ENCODE data around the gene KCNB1. TPM values are rescaled to one million over a fixed set of nuclear protein-coding genes. Genes with fewer than 3 reads are reported as not detected.

Gene KCNB1
- polyA plus RNA-seq, 3 donors from 2014 or later = not detected

- peaks cover 0 to 4% (median 0%) of the 10 kb centered on the region in 3 donors for H3K36me3 Mint-ChIP-seq
- DNase-seq = no peak
- no peaks in the 10 kb centered on the region for H3K4me1 Mint-ChIP-seq
- peaks cover 0 to 3% (median under 1%) of the 10 kb centered on the region in 3 donors for H3K27me3 Mint-ChIP-seq (ENCODE audit: low read depth in 3 of 3)
- H3K9me3 Mint-ChIP-seq = no peaks in the 10 kb centered on the region
- no peak overlapping the region for H3K4me3 Mint-ChIP-seq
- H3K27ac Mint-ChIP-seq = no peak overlapping the region
These were observed 82.1 kb downstream of the KCNB1 start for GRCh38 chr20:49400410-49400809.

GRCh38 chr20:49399329-49399728 is 83.1 kb downstream of the KCNB1 start:
- Mint-ChIP-seq H3K36me3 (peaks cover 0 to 4% (median 0%) of the 10 kb centered on the region in 3 donors), H3K27me3 (ENCODE audit: low read depth in 3 of 3) (peaks cover 0 to 3% (median 0%) of the 10 kb centered on the region in 3 donors), H3K27ac (no peak overlapping the region), H3K4me3 (no peak overlapping the region), H3K4me1 (no peaks in the 10 kb centered on the region), H3K9me3 (no peaks in the 10 kb centered on the region)
- DNase-seq = no peak

GRCh38 chr20:49398401-49399144 is 83.9 kb downstream of the KCNB1 start:
- Mint-ChIP-seq H3K9me3 (no peaks in the 10 kb centered on the region), H3K27ac (no peak overlapping the region), H3K4me3 (no peak overlapping the region), H3K4me1 (no peaks in the 10 kb centered on the region), H3K27me3 (ENCODE audit: low read depth in 3 of 3) (peaks cover 0 to 3% (median 3%) of the 10 kb centered on the region in 3 donors), H3K36me3 (peaks cover 0 to 4% (median 0%) of the 10 kb centered on the region in 3 donors)
- no peak for DNase-seq

- Mint-ChIP-seq H3K27me3 (ENCODE audit: low read depth in 3 of 3) (peaks cover 0 to 8% (median 3%) of the 10 kb centered on the region in 3 donors), H3K27ac (no peak overlapping the region), H3K9me3 (no peaks in the 10 kb centered on the region), H3K4me3 (no peak overlapping the region), H3K4me1 (no peaks in the 10 kb centered on the region), H3K36me3 (peaks cover 0 to 4% (median 0%) of the 10 kb centered on the region in 3 donors)
- DNase-seq = no peak
These were observed 84.9 kb downstream of the KCNB1 start for GRCh38 chr20:49397525-49397924.

GRCh38 chr20:49396230-49396629 is 86.2 kb downstream of the KCNB1 start:
- DNase-seq = no peak
- Mint-ChIP-seq H3K36me3 (no peaks in the 10 kb centered on the region), H3K4me3 (no peak overlapping the region), H3K27me3 (ENCODE audit: low read depth in 3 of 3) (peaks cover 0 to 8% (median 3%) of the 10 kb centered on the region in 3 donors), H3K27ac (no peak overlapping the region), H3K4me1 (no peaks in the 10 kb centered on the region), H3K9me3 (no peaks in the 10 kb centered on the region)

- Mint-ChIP-seq H3K27me3 (ENCODE audit: low read depth in 3 of 3) (peaks cover 0 to 8% (median 3%) of the 10 kb centered on the region in 3 donors), H3K9me3 (no peaks in the 10 kb centered on the region), H3K27ac (no peak overlapping the region), H3K4me3 (no peak overlapping the region), H3K4me1 (no peaks in the 10 kb centered on the region), H3K36me3 (no peaks in the 10 kb centered on the region)
- DNase-seq = no peak
These were observed 86.8 kb downstream of the KCNB1 start for GRCh38 chr20:49395659-49396058.

- H3K9me3 Mint-ChIP-seq = no peaks in the 10 kb centered on the region
- no peak overlapping the region for H3K4me3 Mint-ChIP-seq
- H3K4me1 Mint-ChIP-seq = no peaks in the 10 kb centered on the region
- H3K27ac Mint-ChIP-seq = no peak overlapping the region
- H3K27me3 Mint-ChIP-seq (ENCODE audit: low read depth in 3 of 3) = peaks cover 0 to 8% (median 3%) of the 10 kb centered on the region in 3 donors
- H3K36me3 Mint-ChIP-seq = no peaks in the 10 kb centered on the region
- no peak for DNase-seq
These were observed 87.3 kb downstream of the KCNB1 start for GRCh38 chr20:49395183-49395582.

- no peaks in the 10 kb centered on the region for H3K4me1 Mint-ChIP-seq
- no peak overlapping the region for H3K27ac Mint-ChIP-seq
- H3K27me3 Mint-ChIP-seq (ENCODE audit: low read depth in 3 of 3) = peaks cover 0 to 8% (median 3%) of the 10 kb centered on the region in 3 donors
- DNase-seq = no peak
- H3K9me3 Mint-ChIP-seq = no peaks in the 10 kb centered on the region
- no peaks in the 10 kb centered on the region for H3K36me3 Mint-ChIP-seq
- H3K4me3 Mint-ChIP-seq = no peak overlapping the region
These were observed 87.7 kb downstream of the KCNB1 start for GRCh38 chr20:49394757-49395156.

GRCh38 chr20:49394264-49394663 is 88.2 kb downstream of the KCNB1 start:
- peaks cover 0 to 8% (median 3%) of the 10 kb centered on the region in 3 donors for H3K27me3 Mint-ChIP-seq (ENCODE audit: low read depth in 3 of 3)
- H3K27ac Mint-ChIP-seq = no peak overlapping the region
- no peaks in the 10 kb centered on the region for H3K9me3 Mint-ChIP-seq
- no peak overlapping the region for H3K4me3 Mint-ChIP-seq
- no peak for DNase-seq
- H3K4me1 Mint-ChIP-seq = no peaks in the 10 kb centered on the region
- no peaks in the 10 kb centered on the region for H3K36me3 Mint-ChIP-seq

- H3K4me3 Mint-ChIP-seq = no peak overlapping the region
- no peaks in the 10 kb centered on the region for H3K36me3 Mint-ChIP-seq
- no peaks in the 10 kb centered on the region for H3K4me1 Mint-ChIP-seq
- no peak for DNase-seq
- no peaks in the 10 kb centered on the region for H3K9me3 Mint-ChIP-seq
- H3K27me3 Mint-ChIP-seq (ENCODE audit: low read depth in 3 of 3) = peaks cover 0 to 8% (median 3%) of the 10 kb centered on the region in 3 donors
- H3K27ac Mint-ChIP-seq = no peak overlapping the region
These were observed 88.7 kb downstream of the KCNB1 start for GRCh38 chr20:49393803-49394202.

GRCh38 chr20:49392745-49393144 is 89.7 kb downstream of the KCNB1 start:
- Mint-ChIP-seq H3K4me1 (no peaks in the 10 kb centered on the region), H3K27me3 (ENCODE audit: low read depth in 3 of 3) (peaks cover 0 to 8% (median 2%) of the 10 kb centered on the region in 3 donors), H3K27ac (peak overlapping the region in 1 of 6 donors; percentile 38), H3K9me3 (no peaks in the 10 kb centered on the region), H3K4me3 (no peak overlapping the region), H3K36me3 (no peaks in the 10 kb centered on the region)
- DNase-seq = no peak

GRCh38 chr20:49391404-49392245 is 90.8 kb downstream of the KCNB1 start:
- Mint-ChIP-seq H3K36me3 (no peaks in the 10 kb centered on the region), H3K27ac (no peak overlapping the region), H3K9me3 (no peaks in the 10 kb centered on the region), H3K27me3 (ENCODE audit: low read depth in 3 of 3) (peaks cover 2 to 8% (median 3%) of the 10 kb centered on the region in 3 donors), H3K4me3 (no peak overlapping the region), H3K4me1 (no peaks in the 10 kb centered on the region)
- no peak for DNase-seq

- no peaks in the 10 kb centered on the region for H3K9me3 Mint-ChIP-seq
- no peaks in the 10 kb centered on the region for H3K36me3 Mint-ChIP-seq
- no peak overlapping the region for H3K4me3 Mint-ChIP-seq
- H3K4me1 Mint-ChIP-seq = no peaks in the 10 kb centered on the region
- no peak for DNase-seq
- H3K27ac Mint-ChIP-seq = no peak overlapping the region
- H3K27me3 Mint-ChIP-seq (ENCODE audit: low read depth in 3 of 3) = peaks cover 0 to 10% (median 8%) of the 10 kb centered on the region in 3 donors
These were observed 92.6 kb downstream of the KCNB1 start for GRCh38 chr20:49389854-49390253.

- no peaks in the 10 kb centered on the region for H3K4me1 Mint-ChIP-seq
- no peak overlapping the region for H3K4me3 Mint-ChIP-seq
- no peaks in the 10 kb centered on the region for H3K36me3 Mint-ChIP-seq
- H3K9me3 Mint-ChIP-seq = no peaks in the 10 kb centered on the region
- no peak overlapping the region for H3K27ac Mint-ChIP-seq
- no peak for DNase-seq
- peaks cover 0 to 14% (median 7%) of the 10 kb centered on the region in 3 donors for H3K27me3 Mint-ChIP-seq (ENCODE audit: low read depth in 3 of 3)
These were observed 93.7 kb downstream of the KCNB1 start for GRCh38 chr20:49388744-49389143.

Data from immature natural killer cell (primary cell).